SU-DHL-6 (cell line): Measurements from ENCODE around the gene AXDND1.

Experiments
- H2AFZ ChIP-seq: fragments of 200-600 bp; sonication (generic); 2 replicates; pipeline ENCODE4 v1.6.1; 2014; ENCODE audit warnings: low read depth, mild to moderate bottlenecking, moderate library complexity, mixed read lengths, antibody characterized with exemption, low read length; ENCODE audit not compliant: severe bottlenecking
- H3F3A ChIP-seq: fragments of 200-600 bp; shearing (Covaris generic); 2 replicates; pipeline ENCODE4 v1.6.0; 2016; ENCODE audit warnings: antibody characterized with exemption, mild to moderate bottlenecking; ENCODE audit not compliant: insufficient read depth
- H3K27ac ChIP-seq: fragments of 200-600 bp; sonication (generic); 2 replicates; pipeline ENCODE4 v1.5.1; 2016; ENCODE audit warnings: low read depth, mild to moderate bottlenecking, low read length, moderate library complexity, mixed read lengths
- H3K27me3 ChIP-seq: fragments of 200-600 bp; sonication (generic), shearing (Covaris generic); 2 replicates; pipeline ENCODE4 v1.6.0; 2014; ENCODE audit warnings: mild to moderate bottlenecking, low read length
- H3K36me3 ChIP-seq: fragments of 200-600 bp; sonication (generic); 2 replicates; pipeline ENCODE4 v1.6.1; 2014; ENCODE audit warnings: mild to moderate bottlenecking, low read length, mixed read lengths
- H3K4me2 ChIP-seq: fragments of 300-600, 200-600 bp; shearing (Covaris generic), sonication (generic); 2 replicates; pipeline ENCODE4 v1.6.0; 2014; ENCODE audit warnings: low read length, low read depth, mild to moderate bottlenecking; ENCODE audit not compliant: poor library complexity, severe bottlenecking
- H3K4me3 ChIP-seq: fragments of 200-600 bp; sonication (generic); 2 replicates; pipeline ENCODE4 v1.5.1; 2014; ENCODE audit warnings: antibody characterized with exemption, low read length, mild to moderate bottlenecking, mixed read lengths; ENCODE audit not compliant: insufficient read depth, poor library complexity, severe bottlenecking
- H3K79me2 ChIP-seq: fragments of 200-600 bp; sonication (generic); 2 replicates; pipeline ENCODE4 v1.6.1; 2014; ENCODE audit warnings: mild to moderate bottlenecking, low read length, moderate library complexity; ENCODE audit not compliant: insufficient read depth
- H3K9ac ChIP-seq: fragments of 200-600 bp; sonication (generic); 2 replicates; pipeline ENCODE4 v1.7.0; 2014; ENCODE audit warnings: mild to moderate bottlenecking, low read length
- H3K9me2 ChIP-seq: fragments of 200-600 bp; sonication (generic); replicated peaks from 2 replicates; pipeline ENCODE4 v1.6.1; 2014; ENCODE audit warnings: low read length; ENCODE audit not compliant: insufficient read depth
- H3K9me3 ChIP-seq: fragments of 200-600 bp; sonication (generic); 2 replicates; pipeline ENCODE4 v1.6.1; 2014; ENCODE audit warnings: low read length, mixed read lengths; ENCODE audit not compliant: insufficient read depth
- H4K20me1 ChIP-seq: fragments of 200-600 bp; sonication (generic); 2 replicates; pipeline ENCODE4 v1.6.1; 2014; ENCODE audit warnings: low read depth, mild to moderate bottlenecking, antibody characterized with exemption, low read length, moderate library complexity, mixed read lengths
- CTCF ChIP-seq: fragments of 200-600 bp; sonication (generic); IDR thresholded peaks from one replicate; pipeline ENCODE4 v1.5.1; 2017; ENCODE audit warnings: antibody characterized with exemption, mild to moderate bottlenecking, low read length, moderate library complexity; ENCODE audit not compliant: insufficient read depth, poor library complexity, severe bottlenecking
- EZH2phosphoT487 ChIP-seq: fragments of 200-600 bp; sonication (generic), shearing (Covaris generic); conservative IDR thresholded peaks from 2 replicates; pipeline ENCODE4 v1.6.1; 2018; ENCODE audit warnings: mild to moderate bottlenecking, antibody characterized with exemption, low read length, moderate library complexity, mixed read lengths

The AXDND1 gene

GRCh38 chr1:179340918-179341317 is 24.9 kb upstream of the AXDND1 start:
- H3F3A ChIP-seq: no peaks in the 10 kb centered on the region
- H2AFZ ChIP-seq: no peak overlapping the region
- H3K27me3 ChIP-seq: no peaks in the 10 kb centered on the region
- no peak overlapping the region for H3K4me3 ChIP-seq
- peaks cover 17% of the 10 kb centered on the region; the same call in 1 of the 2 replicates for H3K36me3 ChIP-seq
- TF ChIP-seq EZH2phosphoT487 (no peak), CTCF (no peak)
- no peaks in the 10 kb centered on the region for H3K9me2 ChIP-seq
- no peak overlapping the region for H3K9ac ChIP-seq
- H3K79me2 ChIP-seq: no peaks in the 10 kb centered on the region
- no peaks in the 10 kb centered on the region for H4K20me1 ChIP-seq
- H3K4me2 ChIP-seq: no peak overlapping the region
- no peaks in the 10 kb centered on the region for H3K9me3 ChIP-seq
- no peak overlapping the region for H3K27ac ChIP-seq

GRCh38 chr1:179341943-179342547 is 23.7 kb upstream of the AXDND1 start:
- H3K4me3 ChIP-seq: no peak overlapping the region
- no peaks in the 10 kb centered on the region for H3K27me3 ChIP-seq
- no peaks in the 10 kb centered on the region for H3K9me2 ChIP-seq
- H3K9me3 ChIP-seq: no peaks in the 10 kb centered on the region
- no peaks in the 10 kb centered on the region for H3F3A ChIP-seq
- H3K27ac ChIP-seq: no peak overlapping the region
- TF ChIP-seq EZH2phosphoT487: no peak
- TF ChIP-seq CTCF: no peak
- no peaks in the 10 kb centered on the region for H4K20me1 ChIP-seq
- H3K36me3 ChIP-seq: peaks cover 19% of the 10 kb centered on the region; the same call in 1 of the 2 replicates
- no peak overlapping the region for H2AFZ ChIP-seq
- no peak overlapping the region for H3K4me2 ChIP-seq
- no peak overlapping the region for H3K9ac ChIP-seq
- no peaks in the 10 kb centered on the region for H3K79me2 ChIP-seq

GRCh38 chr1:179342740-179343404 is 22.9 kb upstream of the AXDND1 start:
- H3K4me2 ChIP-seq: no peak overlapping the region
- H3K36me3 ChIP-seq: peaks cover 23% of the 10 kb centered on the region; the same call in 1 of the 2 replicates
- no peaks in the 10 kb centered on the region for H3K9me3 ChIP-seq
- H3K27ac ChIP-seq: no peak overlapping the region
- no peaks in the 10 kb centered on the region for H3K9me2 ChIP-seq
- no peaks in the 10 kb centered on the region for H3K79me2 ChIP-seq
- TF ChIP-seq EZH2phosphoT487 (no peak), CTCF (no peak)
- no peak overlapping the region for H3K9ac ChIP-seq
- H3K27me3 ChIP-seq: no peaks in the 10 kb centered on the region
- no peaks in the 10 kb centered on the region for H3F3A ChIP-seq
- no peaks in the 10 kb centered on the region for H4K20me1 ChIP-seq
- H3K4me3 ChIP-seq: no peak overlapping the region
- H2AFZ ChIP-seq: no peak overlapping the region
